Measurements from ENCODE around the gene TXK.
A peak's percentile ranks its signal among the peaks of the same experiment; 100 is the strongest.

Gene TXK

GRCh38 chr4:48064349-48064748, 69.7 kb downstream of the TXK start:
- FAIRE-seq (no peak), DNase-seq (ENCODE audit: low spot score) (no peak)

GRCh38 chr4:48058617-48059530, 75.2 kb downstream of the TXK start:
- FAIRE-seq (no peak), DNase-seq (ENCODE audit: low spot score) (no peak)

GRCh38 chr4:48051078-48051477, 83.0 kb downstream of the TXK start:
- DNase-seq (ENCODE audit: low spot score) (no peak), FAIRE-seq (no peak)

GRCh38 chr4:48049483-48049882, 84.6 kb downstream of the TXK start:
- FAIRE-seq (no peak), DNase-seq (ENCODE audit: low spot score) (no peak)

DNA sequence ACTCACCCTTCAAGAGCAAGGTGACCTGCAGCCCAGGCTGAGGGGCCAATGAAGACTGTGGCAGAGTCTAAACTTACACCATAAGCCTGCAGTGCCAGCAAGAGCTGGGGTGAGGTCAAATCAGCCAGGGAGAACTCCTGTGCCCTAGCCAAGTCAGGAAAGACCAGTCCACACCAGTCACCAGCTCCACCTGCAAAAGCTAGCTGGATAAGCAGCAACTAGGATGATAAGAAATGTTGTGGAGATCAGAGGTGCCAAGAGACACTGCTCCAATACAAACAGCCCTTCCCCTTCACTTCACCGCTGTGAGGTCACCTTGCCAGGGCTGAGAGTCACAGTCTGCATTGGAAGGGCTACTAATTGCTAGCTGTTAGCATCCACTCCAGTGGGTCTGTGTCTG, 86.2 kb downstream of the TXK start:
- DNase-seq (ENCODE audit: low spot score) (no peak), FAIRE-seq (no peak)

GRCh38 chr4:48047421-48047844, 86.6 kb downstream of the TXK start:
- no peak for DNase-seq (ENCODE audit: low spot score)
- FAIRE-seq = no peak

DNA sequence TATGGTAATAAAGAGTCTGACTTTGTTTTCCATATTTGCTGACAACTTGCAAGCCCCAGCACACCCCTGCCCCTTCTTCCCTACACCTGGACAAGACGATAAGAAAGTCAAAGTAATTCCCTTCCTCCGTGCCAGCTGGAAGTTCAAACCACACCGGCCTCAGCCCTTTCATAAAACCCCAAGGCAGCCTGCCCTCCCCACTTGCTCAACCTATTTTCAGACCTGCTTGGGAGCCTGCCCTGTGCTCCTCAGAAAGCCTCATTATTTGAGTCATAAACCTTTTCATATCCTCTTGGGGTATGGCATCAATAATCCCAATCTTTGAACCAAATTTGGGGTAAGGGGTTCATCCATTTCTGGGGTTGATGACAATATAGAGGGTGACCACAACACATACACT, 88.0 kb downstream of the TXK start:
- no peak for DNase-seq (ENCODE audit: low spot score)
- FAIRE-seq = no peak

DNA sequence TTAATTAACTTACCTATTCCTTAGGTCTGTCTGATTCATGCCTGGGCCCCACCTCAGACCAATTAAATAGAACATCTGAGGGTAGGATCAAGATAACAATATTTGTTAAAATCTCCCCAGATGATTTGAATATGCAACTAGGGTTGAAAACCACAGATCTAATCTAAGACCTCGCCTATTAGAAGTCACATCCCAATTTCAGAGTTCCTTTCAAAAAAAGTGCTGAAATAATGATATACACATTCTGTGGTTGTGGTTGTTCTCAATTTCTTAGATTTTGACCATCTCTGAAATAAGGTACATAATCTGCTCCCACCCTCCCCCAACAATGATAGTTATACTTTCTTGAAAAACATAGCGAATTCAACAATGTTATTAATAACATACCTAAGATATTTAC, 89.8 kb downstream of the TXK start:
- FAIRE-seq (no peak), DNase-seq (ENCODE audit: low spot score) (no peak)

- DNase-seq (ENCODE audit: low spot score) (no peak), FAIRE-seq (no peak)
Observed at GRCh38 chr4:48043504-48043903, 90.5 kb downstream of the TXK start.

DNA sequence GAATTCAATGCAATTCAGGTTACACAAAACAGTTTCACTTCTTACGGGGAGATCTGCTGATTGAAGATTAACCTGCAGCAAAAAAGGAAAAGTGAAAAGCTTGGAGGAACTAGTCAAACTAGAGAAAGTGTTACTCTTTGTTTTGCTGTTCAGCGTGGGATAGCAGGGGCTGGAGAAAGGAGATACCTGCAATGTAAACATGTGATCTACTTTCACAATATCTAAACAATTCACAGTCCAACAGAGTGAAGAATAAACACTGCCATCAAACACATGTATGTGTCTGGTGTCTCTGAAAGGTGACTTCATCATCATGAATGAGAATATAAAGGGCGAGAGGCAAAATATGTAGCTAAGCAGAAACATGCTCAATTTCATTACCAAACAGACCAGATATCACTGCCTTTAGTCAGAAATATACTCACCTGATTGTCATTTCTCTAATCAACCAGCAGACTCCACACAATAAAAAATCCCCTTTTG, 91.0 kb downstream of the TXK start:
- no peak for FAIRE-seq
- no peak for DNase-seq (ENCODE audit: low spot score)

DNA sequence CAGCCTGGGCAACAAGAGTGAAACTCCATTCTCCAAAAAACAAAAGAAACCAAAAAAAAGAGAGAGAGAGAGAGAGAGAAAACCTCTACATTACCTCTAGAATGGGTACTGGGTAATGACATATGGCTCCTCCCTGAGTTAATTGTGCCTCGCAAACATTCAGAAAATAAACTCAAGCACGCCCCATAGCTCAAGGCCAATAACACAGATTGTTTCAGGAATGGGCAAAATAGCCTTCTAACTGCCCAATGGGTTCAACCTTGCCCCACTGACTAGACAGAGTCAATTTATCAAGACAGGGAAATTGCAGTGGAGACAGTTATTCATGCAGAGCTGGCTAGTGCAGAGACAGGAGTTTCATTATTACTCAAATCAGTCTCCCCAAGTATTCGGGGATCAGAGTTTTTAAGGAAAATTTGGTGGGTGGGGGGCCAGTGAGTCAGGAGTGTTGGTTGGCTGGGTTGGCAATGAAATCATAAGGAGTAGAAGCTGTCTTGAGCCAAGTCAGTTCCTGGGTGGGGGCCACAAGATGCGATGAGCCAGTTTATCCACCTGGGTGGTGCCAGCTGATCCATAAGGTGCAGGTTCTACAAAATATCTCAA, 92.4 kb downstream of the TXK start:
- no peak for DNase-seq (ENCODE audit: low spot score)
- FAIRE-seq = no peak

DNA sequence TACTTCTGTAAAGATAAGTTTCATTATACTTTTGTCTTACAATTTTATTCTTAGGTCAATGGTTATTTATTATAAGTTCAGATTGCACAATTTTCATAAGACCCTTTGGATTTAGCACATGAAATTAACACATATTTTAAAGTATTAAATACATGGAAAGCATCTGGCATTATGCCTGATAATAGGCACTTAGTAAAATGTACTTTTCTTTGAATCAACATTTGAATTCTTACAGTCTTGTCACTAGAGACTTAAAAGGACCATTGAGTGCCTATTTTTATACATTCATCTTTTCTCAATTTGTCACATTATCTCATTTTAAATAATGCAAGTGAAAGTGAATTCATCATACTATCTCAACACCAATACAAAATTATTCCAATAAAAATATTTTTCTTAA, 94.5 kb downstream of the TXK start:
- DNase-seq (ENCODE audit: low spot score) (no peak), FAIRE-seq (no peak)

DNA sequence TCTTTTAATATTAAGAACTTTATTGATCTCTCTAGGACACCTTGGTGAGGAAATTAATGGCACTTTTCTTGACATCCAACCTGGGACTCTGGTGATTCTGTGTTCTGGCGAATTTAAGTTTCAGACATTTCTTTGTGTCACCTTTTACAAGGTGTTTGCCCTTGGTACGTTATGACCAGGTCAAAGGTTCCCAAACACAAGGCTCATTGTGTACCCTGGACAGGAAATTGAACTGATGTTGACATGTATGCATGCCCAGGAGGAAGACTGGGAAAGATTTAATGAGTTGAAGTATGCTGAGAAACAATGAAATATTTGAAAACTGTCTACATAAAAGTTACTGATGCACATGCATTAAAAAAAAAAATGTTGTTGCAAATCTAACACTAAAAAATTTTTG, 95.4 kb downstream of the TXK start:
- no peak for FAIRE-seq
- no peak for DNase-seq (ENCODE audit: low spot score)

DNA sequence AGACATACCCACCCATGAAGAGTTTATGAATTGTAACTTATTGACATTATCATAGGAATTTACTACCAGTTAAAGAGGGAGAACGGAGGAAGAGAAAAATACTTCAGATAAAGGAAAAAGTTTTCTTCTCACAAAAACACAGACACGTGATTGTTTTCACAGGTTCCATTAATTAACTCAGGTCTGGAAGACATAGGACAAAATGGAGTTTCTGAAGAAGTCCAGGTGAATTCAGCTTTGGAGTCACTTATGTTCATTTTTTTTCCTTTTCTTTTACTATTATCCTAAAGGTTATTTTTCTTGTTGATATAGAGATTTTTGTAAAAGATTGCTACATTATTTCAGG, 97.0 kb downstream of the TXK start:
- DNase-seq (ENCODE audit: low spot score) (no peak), FAIRE-seq (no peak)

- FAIRE-seq = no peak
- no peak for DNase-seq (ENCODE audit: low spot score)
Observed at GRCh38 chr4:48035952-48036351, 98.1 kb downstream of the TXK start.

GRCh38 chr4:48033825-48034413, 100.1 kb downstream of the TXK start:
- DNase-seq (ENCODE audit: low spot score) = peak; percentile 6
- FAIRE-seq = no peak

GRCh38 chr4:48033412-48033811, 100.6 kb downstream of the TXK start:
- FAIRE-seq = no peak
- no peak for DNase-seq (ENCODE audit: low spot score)

DNA sequence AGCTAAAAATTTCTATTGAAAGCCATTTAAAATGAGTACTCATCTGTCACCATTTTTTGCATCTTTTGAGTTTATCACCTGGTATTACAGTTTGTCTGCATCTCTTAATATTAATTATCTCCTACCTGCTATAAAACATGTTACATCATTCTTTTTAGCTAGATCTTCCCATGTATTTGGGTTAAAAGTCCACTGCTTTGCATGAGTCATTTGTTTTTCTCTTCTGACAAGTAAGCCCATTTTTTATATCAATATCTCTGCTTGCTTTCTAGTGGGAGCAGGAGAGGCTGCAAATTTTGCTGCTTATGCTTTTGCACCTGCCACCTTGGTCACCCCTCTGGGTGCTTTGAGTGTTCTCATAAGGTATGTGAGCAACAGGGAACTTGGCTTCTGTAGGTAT, 101.3 kb downstream of the TXK start:
- DNase-seq (ENCODE audit: low spot score) = no peak
- no peak for FAIRE-seq

DNA sequence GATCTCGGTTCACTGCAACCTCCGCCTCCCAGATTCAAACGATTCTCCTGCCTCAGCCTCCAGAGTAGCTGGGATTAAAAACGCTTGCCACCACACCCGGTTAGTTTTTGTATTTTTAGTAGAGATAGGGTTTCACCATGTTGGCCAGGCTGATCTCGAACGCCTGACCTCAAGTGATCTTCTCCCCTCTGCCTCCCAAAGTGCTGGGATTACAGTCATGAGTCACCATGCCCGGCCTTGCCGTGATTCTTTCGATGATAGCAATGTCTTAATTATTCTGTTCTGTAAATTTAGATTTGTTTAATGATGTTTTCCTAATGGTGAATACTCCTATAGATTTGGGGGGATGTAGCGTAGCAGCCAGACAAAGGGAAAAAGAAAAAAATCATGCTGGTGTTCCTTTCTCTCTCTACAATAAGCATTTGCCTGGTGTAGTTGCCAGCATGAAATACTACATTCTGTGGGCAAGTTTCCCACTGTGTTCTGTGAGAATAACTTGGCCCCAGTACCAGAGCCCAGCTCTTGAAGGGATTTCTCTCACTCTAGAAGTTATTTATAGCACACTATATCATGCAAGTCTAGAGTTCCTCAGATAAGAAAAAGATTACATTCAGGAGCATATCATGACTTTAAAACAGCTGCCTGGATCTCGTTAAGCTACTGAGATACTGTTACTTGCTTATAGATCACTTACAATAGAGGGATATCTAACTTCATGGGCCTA, 102.1 kb downstream of the TXK start:
- FAIRE-seq (no peak), DNase-seq (ENCODE audit: low spot score) (no peak)

GRCh38 chr4:48030470-48030869, 103.6 kb downstream of the TXK start:
- DNase-seq (ENCODE audit: low spot score) = no peak
- FAIRE-seq = no peak

DNA sequence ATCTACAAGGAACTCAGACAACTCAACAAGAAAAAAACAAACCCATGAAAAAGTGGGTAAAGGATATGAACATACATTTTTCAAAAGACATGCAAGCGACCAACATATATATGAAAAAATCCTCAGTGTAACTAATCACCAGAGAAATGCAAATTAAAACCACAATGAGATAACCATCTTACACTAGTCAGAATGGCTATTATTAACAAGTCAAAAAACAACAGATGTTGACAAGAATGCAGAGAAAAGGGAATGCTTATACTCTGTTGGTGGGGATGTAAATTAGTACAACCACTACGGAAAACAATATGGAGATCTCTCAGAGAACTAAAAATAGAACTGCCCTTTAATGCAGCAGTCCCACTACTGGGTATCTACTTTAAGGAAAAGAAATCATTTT, 105.4 kb downstream of the TXK start:
- no peak for FAIRE-seq
- DNase-seq (ENCODE audit: low spot score) = no peak

DNA sequence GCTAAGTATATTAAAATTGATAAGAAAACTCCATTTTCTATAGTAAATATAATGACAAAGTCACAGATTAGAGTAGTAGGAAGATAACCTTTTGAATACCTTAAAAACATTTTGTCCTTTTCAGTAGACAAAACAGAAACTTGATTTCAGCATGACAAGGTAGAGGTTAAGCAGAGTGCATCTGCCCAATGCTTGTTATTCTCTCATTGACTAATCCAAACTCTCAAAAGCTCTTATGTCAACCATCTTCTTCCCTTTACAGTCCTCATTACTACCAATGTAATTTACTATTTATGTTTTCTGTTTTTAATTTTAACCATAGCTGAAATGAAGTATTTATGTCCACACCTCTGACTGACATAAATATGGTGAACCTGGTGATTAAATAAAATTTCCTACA, 106.4 kb downstream of the TXK start:
- no peak for FAIRE-seq

More for the DNA sequence above, 106.4 kb downstream of the TXK start:
- no peak for DNase-seq (ENCODE audit: low spot score)

All from RCC 7860 (cell line).